Measurements from ENCODE around the gene PPP2R3B. TPM values are rescaled to one million over a fixed set of nuclear protein-coding genes. Genes with fewer than 3 reads are reported as not detected.
A peak's percentile ranks its signal among the peaks of the same experiment; 100 is the strongest.

The PPP2R3B gene
- total and polyA plus RNA-seq, 2 of the 13 experiments (the other 11 are each of a cell fraction or from before 2014, with no cell fraction given) = 17.0 to 21.4 TPM

DNA sequence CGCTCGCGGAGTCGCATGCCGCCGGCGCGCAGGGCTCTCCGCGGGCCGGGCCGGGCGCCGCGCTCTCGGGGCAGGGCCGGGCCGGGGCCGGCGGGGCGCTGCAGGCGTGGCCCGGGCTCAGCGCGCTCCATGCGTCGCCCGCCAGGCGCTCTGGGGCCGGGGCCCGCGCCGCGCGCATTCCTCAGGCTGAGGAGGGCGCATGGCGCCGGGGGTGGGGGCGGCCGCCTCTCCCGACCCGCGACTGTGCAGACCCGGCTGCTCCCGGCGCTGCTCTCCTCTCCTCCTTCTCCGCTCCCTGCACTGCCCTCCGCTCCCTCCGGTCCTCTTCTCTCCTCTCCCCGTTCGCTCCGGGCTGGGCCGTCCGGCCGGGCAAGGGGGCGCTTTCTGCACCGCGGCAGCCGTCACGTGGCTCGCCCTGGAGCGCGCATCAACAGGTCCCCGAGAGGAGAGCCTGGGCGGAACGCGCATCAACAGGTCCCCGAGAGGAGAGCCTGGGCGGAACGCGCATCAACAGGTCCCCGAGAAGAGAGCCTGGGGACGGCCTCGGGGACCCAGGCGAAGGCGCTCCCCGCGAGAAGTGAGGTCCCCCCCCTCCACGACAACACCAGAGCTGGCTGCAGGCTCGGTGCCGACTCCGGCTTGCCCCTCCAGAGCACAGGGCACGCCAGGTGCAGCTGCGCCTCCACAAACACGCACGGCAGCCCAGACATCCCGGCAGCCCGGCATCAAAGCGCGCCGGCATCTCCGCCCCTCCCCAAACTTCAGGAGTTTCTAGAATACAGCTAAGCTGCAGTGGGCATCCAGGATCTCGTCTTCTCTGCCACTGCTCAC is 12.9 kb downstream of the PPP2R3B start:
- Histone ChIP-seq H3K9me3 (ENCODE audit: low read length) (no peaks in the 10 kb centered on the region), H2AFZ (ENCODE audit: low read length) (no peak overlapping the region), H3K36me3 (replicated peaks in 1 of 2; ENCODE audit: control insufficient read depth in 1 of 2, insufficient read depth in 2 of 2, low read length in 2 of 2) (no peaks in the 10 kb centered on the region), H3K27me3 (ENCODE audit: control insufficient read depth in 1 of 2, insufficient read depth in 2 of 2, low read length in 2 of 2) (no peaks in the 10 kb centered on the region; a peak in 1 of 5 replicates), H3K27ac (ENCODE audit: extremely low read length, insufficient read depth, low read length) (no peak overlapping the region), H3K4me1 (ENCODE audit: insufficient read depth, low read length) (peaks cover 27% of the 10 kb centered on the region), H3K4me3 (replicated peaks in 1 of 3; ENCODE audit: insufficient read depth in 1 of 3, low read depth in 2 of 3, low read length in 3 of 3) (peak overlapping the region; percentile 62 to 79 (median 70)), H3K79me2 (ENCODE audit: insufficient read depth, low read length) (peaks cover 7% of the 10 kb centered on the region), H3K4me2 (ENCODE audit: low read depth, low read length) (peak overlapping the region; percentile 87), H4K20me1 (ENCODE audit: insufficient read depth, low read length) (0 out of 2 replicates have a peak, but pooled peaks cover 6% of the 10 kb centered on the region), H3K9ac (ENCODE audit: insufficient read depth, low read depth, low read length) (peak overlapping the region; percentile 54)
- in situ Hi-C loops (cut with HindIII; ENCODE audit: extremely low pct_ligation_motif_present, low pct_unique_long_range_greater_than_20kb) (no loop called here), intact Hi-C loops (cut with micrococcal nuclease; ENCODE audit: unreplicated experiment) (loop anchor here (10.0 kb wide), 1 partner anchor 49 kb away; no protein-coding TSS in a partner anchor)
- WGBS (ENCODE audit: low lambda C conversion rate) = 0% methylated on average over 17 of the region's 93 CpGs
- ChIA-PET POLR2A (no interaction called here), CTCF (ENCODE audit: low intra/inter-chr PET ratio, low total read pairs) (no interaction called here)
- DNase-seq (ENCODE audit: low spot score) = peak; percentile 27
- no TSS peak for BruUV-seq (replicated peaks)
- peak; percentile 86 for ATAC-seq
- no peak for FAIRE-seq
- TF ChIP-seq SNAPC5 (CRISPR knock-in tag; IDR thresholded peaks at IDR 0.05; ENCODE audit: borderline replicate concordance) (no peak), FOXJ3 (CRISPR knock-in tag; IDR thresholded peaks at IDR 0.05; ENCODE audit: borderline replicate concordance) (no peak), HNF4G (IDR thresholded peaks at IDR 0.05; ENCODE audit: borderline replicate concordance, low read depth, low read length) (no peak), HNF4G (CRISPR knock-in tag; IDR thresholded peaks at IDR 0.05; ENCODE audit: borderline replicate concordance, low read depth) (no peak), ZNF451 (CRISPR knock-in tag; IDR thresholded peaks at IDR 0.05) (no peak), ZBTB8A (CRISPR knock-in tag; IDR thresholded peaks at IDR 0.05; ENCODE audit: borderline replicate concordance, low read depth) (no peak), ZNF501 (CRISPR knock-in tag; IDR thresholded peaks at IDR 0.05) (peak; percentile 42; the same call in 1 of the 2 replicates), YY1 (IDR thresholded peaks at IDR 0.05; ENCODE audit: insufficient read depth, insufficient replicate concordance, low read depth, low read length) (no peak), TCF7 (IDR thresholded peaks at IDR 0.05; ENCODE audit: low read depth) (peak; percentile 56), RNF2 (conservative IDR thresholded peaks at IDR 0.05; ENCODE audit: low read depth) (no peak), ZNF556 (CRISPR knock-in tag; IDR thresholded peaks at IDR 0.05; ENCODE audit: borderline replicate concordance) (no peak), ZNF687 (CRISPR knock-in tag; IDR thresholded peaks at IDR 0.05) (peak; percentile 68), ARID5B (CRISPR knock-in tag; IDR thresholded peaks at IDR 0.05) (peak; percentile 14; the same call in 1 of the 2 replicates), ZNF30 (CRISPR knock-in tag; IDR thresholded peaks at IDR 0.05) (no peak), SMARCC2 (IDR thresholded peaks at IDR 0.05) (no peak), ZNF496 (CRISPR knock-in tag; IDR thresholded peaks at IDR 0.05; ENCODE audit: insufficient replicate concordance) (no peak)

Data from HepG2 (cell line).